ENCODE data around the gene DIAPH2.

Gene DIAPH2

DNA sequence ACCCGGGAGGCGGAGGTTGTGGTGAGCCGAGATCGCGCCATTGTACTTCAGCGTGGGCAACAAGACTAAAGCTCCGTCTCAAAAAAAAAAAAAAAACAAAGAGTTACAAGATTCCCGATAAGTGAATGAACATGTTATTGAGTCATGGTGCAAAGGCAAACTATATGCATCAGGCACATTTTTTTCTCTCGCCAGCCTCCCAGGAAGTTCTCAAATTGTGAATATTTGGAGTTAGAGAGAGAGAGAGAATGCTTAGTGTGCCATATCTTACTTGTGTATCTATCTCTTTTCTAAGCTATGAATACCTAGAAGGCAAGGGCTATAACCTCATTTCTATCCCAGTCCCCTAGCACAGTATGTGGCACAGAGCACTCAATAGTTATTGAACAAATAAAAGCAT lies 599.9 kb downstream of the DIAPH2 start:
- TF ChIP-seq, protein P1, sequence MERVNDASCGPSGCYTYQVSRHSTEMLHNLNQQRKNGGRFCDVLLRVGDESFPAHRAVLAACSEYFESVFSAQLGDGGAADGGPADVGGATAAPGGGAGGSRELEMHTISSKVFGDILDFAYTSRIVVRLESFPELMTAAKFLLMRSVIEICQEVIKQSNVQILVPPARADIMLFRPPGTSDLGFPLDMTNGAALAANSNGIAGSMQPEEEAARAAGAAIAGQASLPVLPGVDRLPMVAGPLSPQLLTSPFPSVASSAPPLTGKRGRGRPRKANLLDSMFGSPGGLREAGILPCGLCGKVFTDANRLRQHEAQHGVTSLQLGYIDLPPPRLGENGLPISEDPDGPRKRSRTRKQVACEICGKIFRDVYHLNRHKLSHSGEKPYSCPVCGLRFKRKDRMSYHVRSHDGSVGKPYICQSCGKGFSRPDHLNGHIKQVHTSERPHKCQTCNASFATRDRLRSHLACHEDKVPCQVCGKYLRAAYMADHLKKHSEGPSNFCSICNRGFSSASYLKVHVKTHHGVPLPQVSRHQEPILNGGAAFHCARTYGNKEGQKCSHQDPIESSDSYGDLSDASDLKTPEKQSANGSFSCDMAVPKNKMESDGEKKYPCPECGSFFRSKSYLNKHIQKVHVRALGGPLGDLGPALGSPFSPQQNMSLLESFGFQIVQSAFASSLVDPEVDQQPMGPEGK (CRISPR knock-in tag; IDR thresholded peaks at IDR 0.05; ENCODE audit: borderline replicate concordance), result no peak
- no peak for TF ChIP-seq ARNTL (CRISPR knock-in tag; IDR thresholded peaks at IDR 0.05; ENCODE audit: borderline replicate concordance, low read depth)
- no peak for TF ChIP-seq ZFP30 (CRISPR knock-in tag; IDR thresholded peaks at IDR 0.05)
- TF ChIP-seq SNAI2 (CRISPR knock-in tag; IDR thresholded peaks at IDR 0.05), result no peak
- no peak for TF ChIP-seq PPARA (CRISPR knock-in tag; IDR thresholded peaks at IDR 0.05; ENCODE audit: borderline replicate concordance)
- no peak for TF ChIP-seq BACH2 (CRISPR knock-in tag; IDR thresholded peaks at IDR 0.05; ENCODE audit: borderline replicate concordance)
- no peak for TF ChIP-seq ZNF8 (CRISPR knock-in tag; IDR thresholded peaks at IDR 0.05)
- no peak for ATAC-seq

DNA sequence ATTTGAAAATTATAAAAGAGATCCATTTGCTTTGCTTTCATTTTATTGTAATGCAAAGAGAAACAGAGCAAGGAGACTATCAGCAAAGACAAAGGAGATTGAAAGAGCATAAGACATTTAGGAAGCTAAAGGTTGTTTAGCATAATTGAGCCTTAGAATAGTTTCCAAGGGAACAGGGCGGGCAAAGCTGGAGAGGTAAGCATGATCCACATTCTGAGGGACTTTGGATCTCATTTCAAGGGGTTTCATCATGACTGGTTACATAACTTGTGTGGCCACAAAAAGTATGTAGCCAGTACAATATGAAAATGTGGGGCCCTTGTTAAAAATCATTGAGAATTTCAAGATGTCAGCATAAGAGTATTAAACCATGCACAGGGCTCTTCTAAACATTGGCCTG lies 605.6 kb downstream of the DIAPH2 start:
- TF ChIP-seq RARB (CRISPR knock-in tag; IDR thresholded peaks at IDR 0.05) (no peak), TCF4 (CRISPR knock-in tag; IDR thresholded peaks at IDR 0.05; ENCODE audit: borderline replicate concordance) (no peak), ZFP30 (CRISPR knock-in tag; IDR thresholded peaks at IDR 0.05) (no peak), BACH2 (CRISPR knock-in tag; IDR thresholded peaks at IDR 0.05; ENCODE audit: borderline replicate concordance) (no peak), SNAI2 (CRISPR knock-in tag; IDR thresholded peaks at IDR 0.05) (no peak), PPARA (CRISPR knock-in tag; IDR thresholded peaks at IDR 0.05; ENCODE audit: borderline replicate concordance) (no peak), GLIS3 (CRISPR knock-in tag; IDR thresholded peaks at IDR 0.05) (no peak), ZFP3 (CRISPR knock-in tag; IDR thresholded peaks at IDR 0.05) (no peak), ZNF70 (CRISPR knock-in tag; IDR thresholded peaks at IDR 0.05) (no peak), ISL1 (CRISPR knock-in tag; IDR thresholded peaks at IDR 0.05) (no peak)
- TF ChIP-seq, protein P2, sequence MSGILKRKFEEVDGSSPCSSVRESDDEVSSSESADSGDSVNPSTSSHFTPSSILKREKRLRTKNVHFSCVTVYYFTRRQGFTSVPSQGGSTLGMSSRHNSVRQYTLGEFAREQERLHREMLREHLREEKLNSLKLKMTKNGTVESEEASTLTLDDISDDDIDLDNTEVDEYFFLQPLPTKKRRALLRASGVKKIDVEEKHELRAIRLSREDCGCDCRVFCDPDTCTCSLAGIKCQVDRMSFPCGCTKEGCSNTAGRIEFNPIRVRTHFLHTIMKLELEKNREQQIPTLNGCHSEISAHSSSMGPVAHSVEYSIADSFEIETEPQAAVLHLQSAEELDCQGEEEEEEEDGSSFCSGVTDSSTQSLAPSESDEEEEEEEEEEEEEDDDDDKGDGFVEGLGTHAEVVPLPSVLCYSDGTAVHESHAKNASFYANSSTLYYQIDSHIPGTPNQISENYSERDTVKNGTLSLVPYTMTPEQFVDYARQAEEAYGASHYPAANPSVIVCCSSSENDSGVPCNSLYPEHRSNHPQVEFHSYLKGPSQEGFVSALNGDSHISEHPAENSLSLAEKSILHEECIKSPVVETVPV (CRISPR knock-in tag; IDR thresholded peaks at IDR 0.05), result no peak
- TF ChIP-seq, protein P3, sequence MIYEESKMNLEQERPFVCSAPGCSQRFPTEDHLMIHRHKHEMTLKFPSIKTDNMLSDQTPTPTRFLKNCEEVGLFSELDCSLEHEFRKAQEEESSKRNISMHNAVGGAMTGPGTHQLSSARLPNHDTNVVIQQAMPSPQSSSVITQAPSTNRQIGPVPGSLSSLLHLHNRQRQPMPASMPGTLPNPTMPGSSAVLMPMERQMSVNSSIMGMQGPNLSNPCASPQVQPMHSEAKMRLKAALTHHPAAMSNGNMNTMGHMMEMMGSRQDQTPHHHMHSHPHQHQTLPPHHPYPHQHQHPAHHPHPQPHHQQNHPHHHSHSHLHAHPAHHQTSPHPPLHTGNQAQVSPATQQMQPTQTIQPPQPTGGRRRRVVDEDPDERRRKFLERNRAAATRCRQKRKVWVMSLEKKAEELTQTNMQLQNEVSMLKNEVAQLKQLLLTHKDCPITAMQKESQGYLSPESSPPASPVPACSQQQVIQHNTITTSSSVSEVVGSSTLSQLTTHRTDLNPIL (CRISPR knock-in tag; IDR thresholded peaks at IDR 0.05; ENCODE audit: low read depth), result no peak
- no peak for ATAC-seq

DNA sequence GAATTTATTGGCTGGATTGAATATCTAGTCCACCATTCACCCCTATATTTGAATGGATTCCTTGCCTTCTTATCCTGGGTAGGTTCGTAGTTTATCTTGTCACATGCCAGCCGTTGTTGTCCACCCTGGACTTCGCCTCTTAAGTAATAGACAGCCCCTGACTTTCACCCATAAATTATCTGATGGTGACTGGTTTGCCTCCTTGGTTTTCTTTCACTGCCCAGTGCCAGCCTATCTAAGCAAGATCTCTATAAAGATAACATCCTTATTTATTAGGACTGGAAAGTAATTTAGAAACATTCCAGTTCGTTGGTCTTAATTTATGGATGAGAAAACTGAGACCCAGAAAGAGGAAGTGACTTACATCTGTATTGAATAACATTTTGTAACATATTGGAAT lies 609.4 kb downstream of the DIAPH2 start:
- TF ChIP-seq OSR1 (CRISPR knock-in tag; IDR thresholded peaks at IDR 0.05) (no peak), ZNF70 (CRISPR knock-in tag; IDR thresholded peaks at IDR 0.05) (no peak), ZFP3 (CRISPR knock-in tag; IDR thresholded peaks at IDR 0.05) (no peak), RARB (CRISPR knock-in tag; IDR thresholded peaks at IDR 0.05) (no peak), ISL1 (CRISPR knock-in tag; IDR thresholded peaks at IDR 0.05) (no peak), ZNF565 (CRISPR knock-in tag; conservative IDR thresholded peaks at IDR 0.05; ENCODE audit: low read depth) (no peak), ZNF8 (CRISPR knock-in tag; IDR thresholded peaks at IDR 0.05) (no peak), ZFP30 (CRISPR knock-in tag; IDR thresholded peaks at IDR 0.05) (no peak), TCF4 (CRISPR knock-in tag; IDR thresholded peaks at IDR 0.05; ENCODE audit: borderline replicate concordance) (no peak), ZC3H10 (CRISPR knock-in tag; IDR thresholded peaks at IDR 0.05) (no peak), PPARA (CRISPR knock-in tag; IDR thresholded peaks at IDR 0.05; ENCODE audit: borderline replicate concordance) (no peak), ESRRG (CRISPR knock-in tag; IDR thresholded peaks at IDR 0.05) (no peak), GLIS3 (CRISPR knock-in tag; IDR thresholded peaks at IDR 0.05) (no peak)
- TF ChIP-seq, protein P2 (CRISPR knock-in tag; IDR thresholded peaks at IDR 0.05), result no peak
- TF ChIP-seq, protein P4, sequence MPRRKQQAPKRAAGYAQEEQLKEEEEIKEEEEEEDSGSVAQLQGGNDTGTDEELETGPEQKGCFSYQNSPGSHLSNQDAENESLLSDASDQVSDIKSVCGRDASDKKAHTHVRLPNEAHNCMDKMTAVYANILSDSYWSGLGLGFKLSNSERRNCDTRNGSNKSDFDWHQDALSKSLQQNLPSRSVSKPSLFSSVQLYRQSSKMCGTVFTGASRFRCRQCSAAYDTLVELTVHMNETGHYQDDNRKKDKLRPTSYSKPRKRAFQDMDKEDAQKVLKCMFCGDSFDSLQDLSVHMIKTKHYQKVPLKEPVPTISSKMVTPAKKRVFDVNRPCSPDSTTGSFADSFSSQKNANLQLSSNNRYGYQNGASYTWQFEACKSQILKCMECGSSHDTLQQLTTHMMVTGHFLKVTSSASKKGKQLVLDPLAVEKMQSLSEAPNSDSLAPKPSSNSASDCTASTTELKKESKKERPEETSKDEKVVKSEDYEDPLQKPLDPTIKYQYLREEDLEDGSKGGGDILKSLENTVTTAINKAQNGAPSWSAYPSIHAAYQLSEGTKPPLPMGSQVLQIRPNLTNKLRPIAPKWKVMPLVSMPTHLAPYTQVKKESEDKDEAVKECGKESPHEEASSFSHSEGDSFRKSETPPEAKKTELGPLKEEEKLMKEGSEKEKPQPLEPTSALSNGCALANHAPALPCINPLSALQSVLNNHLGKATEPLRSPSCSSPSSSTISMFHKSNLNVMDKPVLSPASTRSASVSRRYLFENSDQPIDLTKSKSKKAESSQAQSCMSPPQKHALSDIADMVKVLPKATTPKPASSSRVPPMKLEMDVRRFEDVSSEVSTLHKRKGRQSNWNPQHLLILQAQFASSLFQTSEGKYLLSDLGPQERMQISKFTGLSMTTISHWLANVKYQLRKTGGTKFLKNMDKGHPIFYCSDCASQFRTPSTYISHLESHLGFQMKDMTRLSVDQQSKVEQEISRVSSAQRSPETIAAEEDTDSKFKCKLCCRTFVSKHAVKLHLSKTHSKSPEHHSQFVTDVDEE (CRISPR knock-in tag; IDR thresholded peaks at IDR 0.05), result no peak
- TF ChIP-seq, protein P1 (CRISPR knock-in tag; IDR thresholded peaks at IDR 0.05; ENCODE audit: borderline replicate concordance), result no peak
- TF ChIP-seq, protein P5, sequence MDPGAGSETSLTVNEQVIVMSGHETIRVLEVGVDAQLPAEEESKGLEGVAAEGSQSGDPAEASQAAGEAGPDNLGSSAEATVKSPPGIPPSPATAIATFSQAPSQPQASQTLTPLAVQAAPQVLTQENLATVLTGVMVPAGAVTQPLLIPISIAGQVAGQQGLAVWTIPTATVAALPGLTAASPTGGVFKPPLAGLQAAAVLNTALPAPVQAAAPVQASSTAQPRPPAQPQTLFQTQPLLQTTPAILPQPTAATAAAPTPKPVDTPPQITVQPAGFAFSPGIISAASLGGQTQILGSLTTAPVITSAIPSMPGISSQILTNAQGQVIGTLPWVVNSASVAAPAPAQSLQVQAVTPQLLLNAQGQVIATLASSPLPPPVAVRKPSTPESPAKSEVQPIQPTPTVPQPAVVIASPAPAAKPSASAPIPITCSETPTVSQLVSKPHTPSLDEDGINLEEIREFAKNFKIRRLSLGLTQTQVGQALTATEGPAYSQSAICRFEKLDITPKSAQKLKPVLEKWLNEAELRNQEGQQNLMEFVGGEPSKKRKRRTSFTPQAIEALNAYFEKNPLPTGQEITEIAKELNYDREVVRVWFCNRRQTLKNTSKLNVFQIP (CRISPR knock-in tag; IDR thresholded peaks at IDR 0.05; ENCODE audit: borderline replicate concordance, low read depth), result no peak

More for the DNA sequence above, 609.4 kb downstream of the DIAPH2 start:
- ATAC-seq, result no peak
